GM19324 (cell line): ENCODE data around the gene SLC16A9.
"Not testable (repeated sequence)": the region's sequence is repeated elsewhere in the genome, so short reads cannot be mapped to it uniquely, and the experiment has no call there.

Experiments
- ATAC-seq: cut with Tn5 transposase; IDR thresholded peaks from one replicate; pipeline ENCODE4 v1.9.1; 2021; ENCODE audit warnings: mild to moderate bottlenecking, moderate library complexity; ENCODE audit not compliant: unreplicated experiment, low FRiP score

SLC16A9 gene, protein sequence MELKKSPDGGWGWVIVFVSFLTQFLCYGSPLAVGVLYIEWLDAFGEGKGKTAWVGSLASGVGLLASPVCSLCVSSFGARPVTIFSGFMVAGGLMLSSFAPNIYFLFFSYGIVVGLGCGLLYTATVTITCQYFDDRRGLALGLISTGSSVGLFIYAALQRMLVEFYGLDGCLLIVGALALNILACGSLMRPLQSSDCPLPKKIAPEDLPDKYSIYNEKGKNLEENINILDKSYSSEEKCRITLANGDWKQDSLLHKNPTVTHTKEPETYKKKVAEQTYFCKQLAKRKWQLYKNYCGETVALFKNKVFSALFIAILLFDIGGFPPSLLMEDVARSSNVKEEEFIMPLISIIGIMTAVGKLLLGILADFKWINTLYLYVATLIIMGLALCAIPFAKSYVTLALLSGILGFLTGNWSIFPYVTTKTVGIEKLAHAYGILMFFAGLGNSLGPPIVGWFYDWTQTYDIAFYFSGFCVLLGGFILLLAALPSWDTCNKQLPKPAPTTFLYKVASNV

DNA sequence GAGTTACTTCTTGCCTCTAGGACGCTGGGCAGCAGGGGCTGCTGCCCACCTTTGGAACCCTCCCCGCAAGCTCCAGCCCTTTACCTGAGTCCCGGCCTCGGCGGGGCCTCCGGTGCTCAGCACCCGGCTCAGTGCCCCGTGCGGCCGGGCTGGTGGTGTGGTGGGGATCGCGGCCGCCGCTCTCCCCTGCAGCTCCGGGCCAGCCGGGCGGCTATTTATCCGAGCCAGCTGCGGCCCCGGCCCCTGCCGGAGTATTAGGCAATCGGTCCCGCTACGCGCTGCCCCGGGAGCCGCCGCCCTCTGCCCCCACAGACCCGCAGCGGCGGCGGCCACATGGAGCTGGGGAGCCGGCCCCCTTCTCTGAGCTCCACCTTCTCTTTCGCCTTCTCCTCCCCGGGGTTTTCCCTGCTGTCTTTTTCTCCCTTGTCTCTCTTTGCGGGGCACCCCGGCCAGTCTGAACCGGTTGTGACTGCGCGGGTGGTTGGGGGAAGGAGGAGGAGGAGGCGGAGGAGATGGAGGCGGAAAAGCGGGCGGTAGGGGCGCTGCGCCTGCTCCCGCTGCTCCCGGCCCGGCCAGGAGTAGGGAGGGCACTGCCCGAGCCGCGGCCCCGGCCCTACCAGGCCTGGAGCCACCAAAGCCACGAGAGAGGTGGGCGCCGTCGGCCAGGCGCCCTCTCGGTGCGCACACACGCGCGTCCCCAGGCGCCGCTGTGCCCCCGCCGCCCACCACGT is at the start of gene SLC16A9:
SLC16A9 (minus strand) TSS at position 456 of the 731 bp plus-strand sequence. CDS start 25,559 bp downstream, outside the sequence.
- ATAC-seq, result peak; percentile 82

DNA sequence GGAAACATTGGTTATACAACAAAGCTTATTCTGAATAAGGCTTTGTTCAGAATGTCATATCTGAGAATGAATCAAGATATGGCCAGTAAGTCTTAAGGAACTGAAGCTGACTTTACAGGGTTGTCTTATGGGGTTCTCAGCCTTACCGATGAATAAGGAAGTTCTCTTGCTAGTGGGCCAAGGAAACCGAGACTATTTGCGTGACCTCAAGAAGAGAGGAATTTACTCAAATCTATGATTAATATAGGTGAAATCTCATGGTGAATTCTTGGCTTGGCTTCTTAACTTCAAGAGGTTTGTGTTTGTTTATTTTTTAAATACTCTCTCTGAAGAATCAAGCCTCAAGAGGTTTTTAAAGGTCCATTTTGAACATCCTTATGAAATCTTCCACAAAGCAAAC is 48.3 kb upstream of the SLC16A9 start:
- no peak for ATAC-seq

DNA sequence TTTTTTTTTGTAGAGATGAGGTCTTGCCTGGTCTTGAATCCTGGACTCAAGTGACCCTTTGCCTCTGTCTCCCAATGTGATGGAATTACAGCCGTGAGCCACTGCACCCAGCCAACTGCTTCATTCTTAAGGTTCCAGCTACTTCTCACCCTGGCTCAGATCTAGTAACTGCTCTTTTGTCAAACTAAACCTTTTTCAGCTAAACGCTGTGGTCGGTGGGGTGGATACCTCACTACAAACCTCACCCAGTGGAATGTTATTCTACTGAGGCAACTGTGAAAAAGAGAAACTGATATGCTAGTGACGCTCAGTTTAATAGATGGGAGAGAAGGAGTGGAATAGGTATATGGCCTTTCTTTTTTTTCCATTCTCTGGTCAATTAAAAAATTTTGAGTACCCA is 45.3 kb upstream of the SLC16A9 start:
- no peak for ATAC-seq

DNA sequence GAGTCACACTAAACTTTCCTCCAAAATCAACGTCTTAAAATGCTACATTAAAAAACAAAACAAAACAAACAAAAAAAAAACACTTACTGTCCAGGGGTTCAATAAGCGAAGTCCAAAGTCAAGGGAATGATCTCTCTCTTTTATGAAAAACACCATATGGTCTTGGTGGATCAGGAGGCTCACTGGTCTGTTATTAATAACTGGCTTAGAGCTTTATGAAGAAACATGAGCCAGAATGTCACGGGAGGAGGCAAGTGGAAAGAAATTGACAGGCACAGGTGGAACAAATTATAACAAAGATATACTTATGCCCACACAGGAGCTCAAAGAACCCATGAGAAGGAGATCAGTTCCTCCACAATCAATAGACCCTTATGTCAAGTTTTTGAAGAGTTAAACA is 43.6 kb upstream of the SLC16A9 start, which contains the start of gene MRLN:
MRLN (minus strand) TSS at position 189 of the 400 bp plus-strand sequence.
- no peak for ATAC-seq

DNA sequence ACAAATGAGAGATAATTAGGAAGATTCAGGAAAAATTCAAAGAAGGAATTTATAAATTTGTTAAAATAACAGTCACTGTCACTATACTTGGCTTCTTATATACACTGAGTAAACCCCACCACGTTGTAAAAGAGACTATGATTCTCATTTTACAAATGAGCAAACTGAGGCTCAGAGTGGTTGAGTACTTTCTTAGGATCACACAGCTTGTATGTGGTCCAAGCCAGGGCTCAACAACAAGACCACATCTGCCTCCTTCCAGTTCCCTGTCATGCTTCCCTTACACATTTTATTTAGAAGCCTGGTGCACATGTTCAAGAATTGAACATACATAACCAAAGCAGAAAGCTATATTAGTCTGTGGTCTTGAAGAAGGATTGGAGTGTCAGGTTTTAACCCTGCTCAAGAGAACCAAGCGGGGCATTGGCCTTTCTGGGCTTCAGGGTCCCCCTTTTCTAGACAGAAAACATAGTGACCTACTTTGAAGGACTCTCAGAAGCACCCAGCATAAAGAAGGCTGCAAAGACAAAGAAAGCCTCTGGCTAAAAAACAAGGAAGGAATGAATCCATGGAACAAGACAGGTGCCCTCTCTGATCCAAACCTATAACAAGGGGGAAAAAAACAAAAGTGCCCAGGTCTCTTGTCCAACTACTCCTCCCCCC is 42.8 kb upstream of the SLC16A9 start:
- ATAC-seq, result no peak

DNA sequence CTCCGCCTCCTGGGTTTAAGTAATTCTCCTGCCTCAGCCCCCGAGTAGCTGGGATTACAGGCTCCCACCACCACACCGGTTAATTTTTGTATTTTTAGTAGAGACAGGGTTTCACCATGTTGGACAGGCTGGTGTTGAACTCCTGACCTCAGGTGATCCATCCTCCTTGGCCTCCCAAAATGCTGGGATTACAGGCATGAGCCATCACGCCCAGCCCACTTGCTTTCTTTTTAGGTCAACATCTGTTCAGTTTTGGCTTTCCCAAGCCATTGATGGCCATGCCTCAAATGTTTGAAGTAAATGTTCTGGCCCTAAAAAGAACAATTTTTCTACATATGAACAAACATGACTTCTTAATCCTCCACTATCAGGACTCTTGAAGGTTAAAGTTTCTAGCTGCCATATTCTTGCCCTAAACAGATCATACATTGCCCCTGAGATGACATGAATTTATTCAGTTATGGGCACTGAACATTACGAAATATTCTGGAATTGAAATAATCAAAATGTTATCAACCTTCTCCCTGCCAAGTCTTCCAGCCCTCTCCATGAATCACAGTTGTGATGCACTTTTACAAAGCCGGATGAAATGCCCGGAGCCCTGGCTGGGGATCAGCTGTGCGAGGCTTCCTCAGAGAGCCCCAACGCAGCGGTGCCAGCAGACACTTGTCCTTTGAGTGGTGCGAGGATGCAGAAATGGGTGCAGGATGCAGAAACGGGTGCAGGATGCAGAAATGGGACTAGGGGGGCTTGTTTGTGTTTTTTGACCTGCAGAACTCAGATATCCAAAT is 40.7 kb upstream of the SLC16A9 start:
- ATAC-seq, result no peak

DNA sequence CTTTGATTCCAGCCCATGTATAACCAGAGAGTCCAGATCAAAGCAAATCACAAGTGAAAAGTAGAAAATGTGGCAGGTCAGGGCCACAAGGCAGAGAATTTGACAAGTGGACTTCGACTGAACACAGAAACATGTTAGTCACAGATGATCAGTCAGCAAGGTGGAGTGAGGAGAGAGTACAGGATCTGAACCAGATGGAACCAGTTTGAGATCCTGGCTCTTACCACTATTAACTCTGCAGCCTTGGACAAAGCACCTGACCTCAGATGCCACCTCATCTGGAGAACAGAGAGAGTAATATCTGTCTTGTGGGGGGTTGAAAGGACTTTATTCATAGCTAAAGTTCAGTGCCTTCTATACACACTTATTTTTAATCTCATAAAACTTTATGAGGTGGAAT is 39.2 kb upstream of the SLC16A9 start:
- no peak for ATAC-seq

DNA sequence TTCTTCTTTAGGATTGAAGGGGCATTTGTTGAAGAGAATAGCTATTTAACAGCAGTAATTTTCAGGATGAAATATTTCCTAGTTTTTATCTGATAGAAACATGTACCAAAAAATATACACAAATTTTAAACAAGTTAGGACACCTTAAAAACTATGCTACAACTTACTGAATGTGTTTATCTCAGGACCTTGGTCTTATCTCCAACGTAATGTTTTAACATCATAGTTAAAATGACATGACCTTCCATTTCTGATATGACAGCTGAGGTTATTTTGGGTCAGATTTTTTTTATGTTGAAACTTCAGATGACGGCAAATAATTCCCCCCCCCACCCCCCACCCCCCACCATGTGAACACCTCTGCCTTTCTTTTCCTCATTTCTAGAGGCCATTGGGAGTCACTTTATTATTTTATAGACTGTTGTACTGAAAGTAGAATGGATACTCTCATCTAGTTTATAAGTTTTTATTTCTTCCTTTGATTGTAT is 35.6 kb upstream of the SLC16A9 start:
- no peak for ATAC-seq

DNA sequence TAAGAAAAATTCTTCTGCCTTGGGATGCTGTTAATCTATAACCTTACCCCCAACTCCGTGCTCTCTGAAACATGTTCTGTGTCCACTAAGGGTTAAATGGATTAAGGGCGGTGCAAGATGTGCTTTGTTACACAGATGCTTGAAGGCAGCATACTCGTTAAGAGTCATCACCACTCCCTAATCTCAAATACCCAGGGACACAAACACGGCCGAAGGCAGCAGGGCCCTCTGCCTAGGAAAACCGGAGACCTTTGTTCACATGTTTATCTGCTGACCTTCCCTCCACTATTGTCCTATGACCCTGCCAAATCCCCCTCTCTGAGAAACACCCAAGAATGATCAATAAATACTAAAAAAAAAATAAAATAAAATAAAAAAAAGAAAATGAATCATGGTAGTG is 35.1 kb upstream of the SLC16A9 start:
- not testable (repeated sequence) for ATAC-seq

DNA sequence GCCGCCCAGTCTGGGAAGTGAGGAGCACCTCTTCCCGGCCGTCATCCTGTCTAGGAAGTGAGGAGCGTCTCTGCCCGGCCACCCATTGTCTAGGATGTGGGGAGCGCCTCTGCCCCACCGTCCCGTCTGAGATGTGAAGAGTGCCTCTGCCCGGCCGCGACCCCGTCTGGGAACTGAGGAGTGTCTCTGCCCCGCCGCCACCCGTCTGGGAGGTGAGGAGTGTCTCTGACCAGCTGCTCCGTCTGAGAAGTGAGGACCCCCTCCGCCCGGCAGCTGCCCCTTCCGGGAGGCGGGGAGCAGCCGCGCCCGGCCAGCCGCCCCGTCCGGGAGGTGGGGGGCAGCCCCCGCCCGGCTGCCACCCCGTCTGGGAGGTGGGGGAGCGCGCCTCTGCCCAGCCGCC is 34.5 kb upstream of the SLC16A9 start:
- ATAC-seq, result not testable (repeated sequence)

DNA sequence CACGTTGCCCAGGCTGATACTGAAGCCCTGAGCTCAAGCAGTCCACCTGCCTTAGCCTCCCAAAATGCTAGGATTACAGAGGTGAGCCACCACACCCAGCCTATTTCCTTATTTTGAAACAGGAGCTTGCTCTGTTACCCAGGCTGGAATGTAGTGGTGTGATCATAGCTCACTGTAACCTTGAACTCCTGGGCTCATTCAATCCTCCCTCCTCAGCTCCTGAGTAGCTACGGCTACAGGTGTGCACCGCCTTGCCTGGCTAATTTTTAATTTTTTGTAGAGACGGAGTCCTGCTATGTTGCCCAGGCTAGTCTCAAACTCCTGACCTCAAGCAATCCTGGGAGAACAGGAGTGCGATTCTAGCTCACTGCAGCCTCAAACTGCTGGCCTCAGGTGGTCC is 31.9 kb upstream of the SLC16A9 start:
- no peak for ATAC-seq

DNA sequence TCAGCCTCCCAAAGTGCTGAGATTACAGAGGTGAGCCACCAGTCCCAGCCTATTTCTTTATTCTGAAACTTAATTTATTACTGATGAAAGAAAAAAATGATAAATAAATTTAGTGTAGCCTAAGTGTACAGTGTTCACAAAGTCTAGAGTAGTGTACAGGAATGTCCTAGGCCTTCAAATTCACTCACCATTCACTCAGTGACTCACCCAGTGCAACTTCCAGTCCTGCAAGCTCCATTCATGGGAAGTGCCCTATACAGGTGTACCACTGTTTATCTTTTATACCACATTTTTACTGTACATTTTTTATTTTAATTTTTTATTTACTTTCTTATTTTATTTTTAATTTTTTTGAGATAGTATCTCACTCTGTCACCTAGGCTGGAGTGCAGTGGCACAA is 31.4 kb upstream of the SLC16A9 start:
- no peak for ATAC-seq

DNA sequence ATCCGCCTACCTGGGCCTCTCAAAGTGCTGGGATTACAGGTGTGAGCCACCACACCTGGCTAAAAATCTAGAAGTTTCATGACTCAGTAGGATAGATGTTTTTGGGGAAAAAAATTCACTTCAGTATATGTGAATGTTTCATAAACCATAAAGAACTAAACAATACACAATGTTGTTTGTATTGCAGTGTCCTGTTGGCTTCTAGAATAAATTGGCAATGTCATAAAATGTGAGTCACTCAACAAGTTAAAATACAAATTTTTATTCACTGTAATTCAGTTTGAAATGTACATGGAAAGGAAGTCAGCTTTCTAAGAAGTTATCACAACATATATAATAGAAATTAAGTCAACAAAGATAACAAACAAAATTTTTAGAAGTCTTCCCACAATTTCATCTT is 27.1 kb upstream of the SLC16A9 start:
- no peak for ATAC-seq

DNA sequence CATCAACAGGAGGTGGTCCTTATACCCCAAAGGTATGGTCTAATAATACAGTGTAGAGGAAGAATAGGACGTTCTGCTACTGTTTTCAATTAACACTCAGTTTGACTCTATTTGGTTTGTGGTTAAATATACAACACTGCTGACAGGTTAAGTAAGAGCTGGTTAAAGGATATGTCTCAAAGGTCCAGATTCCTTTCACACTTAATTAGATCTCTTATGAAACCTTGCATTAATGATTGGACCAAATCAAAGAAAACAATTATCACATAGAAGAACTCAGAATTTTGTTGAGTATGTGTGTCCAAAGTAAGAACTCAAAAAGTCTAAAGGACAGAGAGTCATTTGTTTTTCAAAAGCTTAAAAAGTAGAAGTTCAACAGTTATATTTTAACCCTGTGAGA is 25.6 kb upstream of the SLC16A9 start:
- ATAC-seq, result no peak

DNA sequence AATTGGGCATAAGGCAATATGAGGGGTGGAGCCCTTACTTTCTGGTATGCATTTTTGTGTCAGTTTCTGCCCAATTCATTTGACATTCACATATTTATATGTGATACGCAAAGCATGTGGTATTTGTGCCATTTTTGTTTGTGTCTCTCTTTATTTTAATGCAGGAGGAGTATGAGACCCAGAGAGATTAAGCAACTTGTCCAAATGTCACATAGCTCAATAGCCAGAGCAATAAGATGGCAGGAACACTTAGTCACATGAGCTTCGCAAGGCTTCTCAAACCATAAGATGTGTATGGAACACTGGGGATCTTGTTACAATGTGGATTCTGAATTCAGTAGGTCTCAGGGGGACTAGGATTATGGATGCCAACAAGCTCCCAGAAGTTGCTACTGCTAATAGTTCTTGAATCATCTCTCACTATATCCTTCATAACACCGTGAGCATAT is 24.4 kb upstream of the SLC16A9 start:
- no peak for ATAC-seq

DNA sequence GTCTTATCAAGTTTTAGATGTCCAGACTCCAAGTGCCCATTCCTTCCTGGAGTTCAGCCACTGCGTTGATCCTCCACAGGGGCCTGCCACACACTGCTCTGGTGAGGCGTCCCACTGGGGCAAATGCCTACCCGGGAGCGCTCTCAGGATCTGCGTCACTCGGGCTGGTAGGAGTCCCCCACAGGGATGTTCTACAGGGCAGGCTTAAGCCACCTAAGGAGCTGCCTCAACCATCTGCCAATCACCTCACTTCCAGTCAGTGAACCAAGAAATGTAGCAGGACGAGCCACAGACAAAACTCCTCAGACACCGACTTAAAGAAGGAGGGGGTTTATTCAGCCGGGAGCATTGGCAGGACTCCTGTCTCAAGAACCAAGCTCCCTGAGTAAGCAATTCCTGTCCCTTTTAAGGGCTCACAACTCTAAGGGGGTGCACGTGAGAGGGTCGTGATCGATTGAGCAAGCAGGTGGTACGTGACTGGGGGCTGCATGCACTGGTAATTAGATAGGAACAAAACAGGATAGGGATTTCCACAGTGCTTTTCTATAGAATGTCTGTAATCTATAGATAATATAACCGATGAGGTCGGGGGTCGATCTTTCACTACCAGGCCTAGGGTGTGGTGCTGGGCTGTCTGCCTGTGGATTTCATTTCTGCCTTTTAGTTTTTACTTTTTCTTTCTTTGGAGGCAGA is 23.8 kb upstream of the SLC16A9 start:
- not testable (repeated sequence) for ATAC-seq

DNA sequence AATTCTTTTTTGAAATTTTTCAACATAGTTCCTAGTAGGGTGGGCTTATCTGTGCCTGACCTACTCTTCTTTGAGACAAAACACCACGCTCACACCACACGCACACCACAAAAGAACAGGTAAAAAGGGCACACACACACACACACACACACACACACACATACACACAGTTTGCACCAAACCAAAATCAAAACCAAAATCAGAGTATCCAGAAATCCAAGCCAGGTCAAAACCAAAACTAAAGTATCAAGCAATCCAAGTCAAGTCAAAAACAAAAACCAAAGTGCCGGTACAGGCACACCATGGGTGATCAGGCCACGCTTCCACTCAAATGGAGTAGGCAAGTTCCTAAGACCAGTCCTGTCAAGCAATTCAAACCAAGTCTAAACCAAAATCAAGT is 23.2 kb upstream of the SLC16A9 start:
- ATAC-seq, result not testable (repeated sequence)

DNA sequence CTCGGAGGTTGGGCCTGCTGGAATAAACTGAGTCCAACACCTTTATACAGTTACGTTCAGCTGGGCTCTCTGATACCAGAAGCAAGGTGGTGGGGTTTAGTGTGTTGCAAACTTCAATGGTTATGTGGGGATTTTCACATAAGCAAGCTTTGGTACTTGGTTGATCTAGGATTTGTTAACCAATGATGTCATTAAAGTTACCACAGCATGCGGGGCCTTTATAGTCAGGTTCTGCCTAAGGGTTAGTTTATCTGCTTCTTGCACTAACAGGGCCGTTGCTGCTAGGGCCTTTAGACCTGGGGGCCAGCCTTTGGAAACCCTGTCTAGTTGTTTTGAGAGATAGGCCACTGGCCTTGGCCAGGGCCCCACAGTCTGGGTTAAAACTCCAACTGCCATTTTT is 19.5 kb upstream of the SLC16A9 start:
- ATAC-seq, result not testable (repeated sequence)
